B cell (primary cell): Measurements from ENCODE around the gene PIK3CB. TPM values are rescaled to one million over a fixed set of nuclear protein-coding genes. Genes with fewer than 3 reads are reported as not detected.

ENCODE experiments used
- ATAC-seq: fragments of 200-7000 bp; cut with Tn5 transposase; one replicate; pipeline ENCODE4 v1.10.0; 2021; ENCODE audit warnings: low read depth, mild to moderate bottlenecking, moderate number of reproducible peaks, moderate library complexity
- CTCF ChIA-PET: fragments of 350-600 bp; sonication (Branson Sonifier 250); formaldehyde crosslinking; loops from one replicate; lab custom pipeline; 2021; ENCODE audit warnings: antibody characterized with exemption, inconsistent platforms; lab: Charles Lee
- POLR2A ChIA-PET: fragments of 350-600 bp; sonication (Branson Sonifier 250); formaldehyde crosslinking; loops from one replicate; lab custom pipeline; 2021; ENCODE audit warnings: antibody characterized with exemption; lab: Charles Lee
- DNase-seq: peaks from one replicate; pipeline ENCODE4 v3.0.0; 2013
- H2AFZ ChIP-seq: 2 replicates; pipeline ENCODE4 v1.6.1; 2012; ENCODE audit warnings: mild to moderate bottlenecking, low read depth, low read length; ENCODE audit not compliant: insufficient read depth, poor library complexity, severe bottlenecking
- H3K27ac ChIP-seq, 2 donors: 1 replicate in 1 of 2; 2 replicates in 1 of 2; pipeline ENCODE4 v1.5.1; 2012 to 2013; ENCODE audit warnings: low read length in 2 of 2, mild to moderate bottlenecking in 2 of 2, moderate library complexity in 1 of 2
- H3K27me3 ChIP-seq, 4 experiments: fragments of 200-600 bp in 1 of 4; sonication (generic) in 1 of 4; replicated peaks in 1 of 4; 1 replicate in 2 of 4; 2 replicates in 2 of 4; pipeline versions ENCODE4 v1.6.1 to v1.7.0; 2013 to 2016; ENCODE audit warnings: low read length in 3 of 4, mild to moderate bottlenecking in 2 of 4, mixed read lengths in 1 of 4, moderate library complexity in 1 of 4; ENCODE audit not compliant: insufficient read depth in 4 of 4, control insufficient read depth in 3 of 4; ENCODE audit errors: control extremely low read depth in 1 of 4
- H3K36me3 ChIP-seq, 2 experiments: replicated peaks in 1 of 2; 1 replicate in 1 of 2; 2 replicates in 1 of 2; pipeline versions ENCODE4 v1.6.1 to v1.7.1; 2013; ENCODE audit warnings: low read length in 1 of 2; ENCODE audit not compliant: insufficient read depth in 2 of 2, control insufficient read depth in 1 of 2; ENCODE audit errors: control extremely low read depth in 1 of 2, extremely low read depth in 1 of 2
- H3K4me1 ChIP-seq, 2 donors: fragments of 200-600 bp in 1 of 2; sonication (generic) in 1 of 2; 1 replicate in 1 of 2; 2 replicates in 1 of 2; pipeline versions ENCODE4 v1.5.1 to v1.6.1; 2013 to 2017; ENCODE audit warnings: low read length in 2 of 2; ENCODE audit not compliant: control insufficient read depth in 2 of 2, insufficient read depth in 2 of 2
- H3K4me2 ChIP-seq: replicated peaks from 2 replicates; pipeline ENCODE3; 2012; ENCODE audit warnings: mild to moderate bottlenecking, low read depth, low read length; ENCODE audit not compliant: poor library complexity, severe bottlenecking
- H3K4me3 ChIP-seq, 5 experiments: fragments of 200-600 bp in 1 of 5; sonication (generic) in 1 of 5; 1 replicate in 3 of 5; 2 replicates in 2 of 5; pipeline versions ENCODE4 v1.5.1 to v1.7.0; 2011 to 2016; ENCODE audit warnings: low read length in 4 of 5, mild to moderate bottlenecking in 4 of 5, low read depth in 2 of 5, control low read depth in 1 of 5, moderate library complexity in 1 of 5; ENCODE audit not compliant: insufficient read depth in 1 of 5; ENCODE audit errors: control extremely low read depth in 1 of 5, extremely low read depth in 1 of 5
- H3K79me2 ChIP-seq: fragments of 200-600 bp; sonication (generic); one replicate; pipeline ENCODE4 v1.6.0; 2016; ENCODE audit warnings: low read length; ENCODE audit not compliant: control insufficient read depth, insufficient read depth
- H3K9ac ChIP-seq: fragments of 200-600 bp; sonication (generic); 2 replicates; pipeline ENCODE4 v1.6.1; 2017; ENCODE audit warnings: mild to moderate bottlenecking, low read length, moderate library complexity
- H3K9me3 ChIP-seq, 3 donors: one replicate each; pipeline versions ENCODE4 v1.6.1 to v1.7.1; 2013; ENCODE audit warnings: low read length in 2 of 3; ENCODE audit not compliant: control insufficient read depth in 2 of 3, insufficient read depth in 1 of 3; ENCODE audit errors: control extremely low read depth in 1 of 3
- H4K20me1 ChIP-seq: 2 replicates; pipeline ENCODE4 v1.6.0; 2012; ENCODE audit warnings: mild to moderate bottlenecking, low read length; ENCODE audit not compliant: insufficient read depth, control insufficient read depth, poor library complexity, severe bottlenecking
- H3K27ac Mint-ChIP-seq: one replicate; pipeline ENCODE4 v1.8.0; 2021; ENCODE audit warnings: mixed read lengths
- H3K27me3 Mint-ChIP-seq: one replicate; pipeline ENCODE4 v1.8.0; 2021; ENCODE audit warnings: mixed read lengths
- H3K4me1 Mint-ChIP-seq: one replicate; pipeline ENCODE4 v1.8.0; 2021; ENCODE audit warnings: mixed read lengths
- H3K4me3 Mint-ChIP-seq: one replicate; pipeline ENCODE4 v1.8.0; 2021; ENCODE audit warnings: mixed read lengths
- H3K9me3 Mint-ChIP-seq: one replicate; pipeline ENCODE4 v1.8.0; 2022; ENCODE audit warnings: mixed read lengths; ENCODE audit not compliant: insufficient read depth
- CTCF ChIP-seq: fragments of 200-600 bp; IDR thresholded peaks from one replicate; pipeline ENCODE4 v1.8.0; 2022; ENCODE audit warnings: antibody characterized with exemption, mild to moderate bottlenecking
- EZH2 ChIP-seq: IDR thresholded peaks from 2 replicates; pipeline ENCODE4 v1.6.1; 2012; ENCODE audit warnings: borderline replicate concordance, low read depth, mild to moderate bottlenecking, moderate library complexity, low read length; ENCODE audit not compliant: insufficient read depth, poor library complexity, severe bottlenecking
- WGBS: methylation state at CpG from one replicate; pipeline ENCODE4 v1.1.5; 2013; ENCODE audit warnings: missing lambda C conversion rate; ENCODE audit not compliant: insufficient coverage; 5-methylcytosine and 5-hydroxymethylcytosine counted together
- intact Hi-C: fragments of 100-400 bp; cut with micrococcal nuclease; formaldehyde crosslinking; loops from one replicate; pipeline ENCODE4 v1.10.0; 2022
- polyA plus RNA-seq: library from polyadenylated mRNA; depleted of rRNA; stranded (reverse); fragments of >200 nt; gene quantifications from 2 replicates; pipeline ENCODE4 v1.2.3, GENCODE V29; 2012
- total RNA-seq, 2 donors: library from RNA; stranded (reverse); fragments of 120-200 nt in 1 of 2; gene quantifications; 1 replicate in 1 of 2; 2 replicates in 1 of 2; pipeline versions ENCODE4 v1.2.3 to v1.2.4, GENCODE V29; 2013 to 2022

Gene PIK3CB
- total and polyA plus RNA-seq, 2 donors (not counting 1 experiment from before 2014, with no cell fraction given): 3.6 to 29.4 TPM

GRCh38 chr3:138879541-138880380 is 45.0 kb upstream of the PIK3CB start:
- ATAC-seq: no peak
- Histone ChIP-seq H3K4me3 (no peak overlapping the region), H2AFZ (no peak overlapping the region), H4K20me1 (no peaks in the 10 kb centered on the region), H3K27ac (no peak overlapping the region), H3K9me3 (peaks cover 0 to 5% (median 0%) of the 10 kb centered on the region in 3 donors), H3K9ac (no peak overlapping the region), H3K4me1 (no peaks in the 10 kb centered on the region), H3K27me3 (no peaks in the 10 kb centered on the region), H3K79me2 (no peaks in the 10 kb centered on the region), H3K36me3 (no peaks in the 10 kb centered on the region), H3K4me2 (no peak overlapping the region)
- ChIA-PET POLR2A (no interaction called here), CTCF (no interaction called here)
- no peak for DNase-seq
- intact Hi-C loops: no loop called here
- Mint-ChIP-seq H3K4me3 (no peak overlapping the region), H3K9me3 (peaks cover 6% of the 10 kb centered on the region), H3K4me1 (peaks cover 2% of the 10 kb centered on the region), H3K27ac (no peak overlapping the region), H3K27me3 (peaks cover 13% of the 10 kb centered on the region)
- WGBS: 96% methylated on average over 4 of the region's 14 CpGs
- no peak for TF ChIP-seq EZH2
- no peak for TF ChIP-seq CTCF

GRCh38 chr3:138877226-138877625 is 42.5 kb upstream of the PIK3CB start:
- ChIA-PET POLR2A (no interaction called here), CTCF (no interaction called here)
- H2AFZ ChIP-seq: no peak overlapping the region

More at GRCh38 chr3:138877226-138877625, 42.5 kb upstream of the PIK3CB start:
- Mint-ChIP-seq H3K4me1 (peaks cover 2% of the 10 kb centered on the region), H3K27me3 (peaks cover 13% of the 10 kb centered on the region), H3K9me3 (peaks cover 6% of the 10 kb centered on the region), H3K4me3 (no peak overlapping the region), H3K27ac (no peak overlapping the region)
- DNase-seq (no peak), ATAC-seq (no peak)
- Histone ChIP-seq H3K27me3 (no peaks in the 10 kb centered on the region), H3K9ac (no peak overlapping the region), H3K9me3 (peaks cover 0 to 7% (median 0%) of the 10 kb centered on the region in 3 donors), H3K4me3 (no peak overlapping the region), H3K4me1 (no peaks in the 10 kb centered on the region), H3K27ac (no peak overlapping the region), H4K20me1 (no peaks in the 10 kb centered on the region), H3K4me2 (no peak overlapping the region), H3K36me3 (no peaks in the 10 kb centered on the region), H3K79me2 (no peaks in the 10 kb centered on the region)
- 100% methylated on average over 1 of the region's 2 CpGs for WGBS
- TF ChIP-seq CTCF (no peak), EZH2 (no peak)
- intact Hi-C loops: no loop called here
